Activated gamma-delta T cell treated with anti-CD3 and anti-CD28 coated beads, Interleukin-2, amount 50 U/mL, for 16 hours (primary cell): ENCODE results near the gene GNG13.

ENCODE experiments used
- DNase-seq: peaks from one replicate; pipeline ENCODE4 v3.0.0-alpha.2; 2020; ENCODE audit warnings: low read depth

The GNG13 gene

GRCh38 chr16:813204-813915, 12.8 kb upstream of the GNG13 start:
- DNase-seq = peak; percentile 27

- DNase-seq = no peak
Observed at GRCh38 chr16:808085-808386, 7.5 kb upstream of the GNG13 start.

GRCh38 chr16:807347-808084, 7.0 kb upstream of the GNG13 start:
- peak; percentile 73 for DNase-seq

- no peak for DNase-seq
Observed at GRCh38 chr16:805474-805873, 4.9 kb upstream of the GNG13 start.

GRCh38 chr16:804193-805048, 3.9 kb upstream of the GNG13 start:
- DNase-seq = no peak

- DNase-seq = no peak
Observed at GRCh38 chr16:803754-804080, 3.2 kb upstream of the GNG13 start.

GRCh38 chr16:802914-803753, 2.6 kb upstream of the GNG13 start:
- no peak for DNase-seq

GRCh38 chr16:802461-802860, 1.9 kb upstream of the GNG13 start:
- DNase-seq = no peak

- DNase-seq = no peak
Observed at GRCh38 chr16:801584-802363, 1.2 kb upstream of the GNG13 start.

GRCh38 chr16:800834-801511, 439 bp upstream of the GNG13 start:
- no peak for DNase-seq

- no peak for DNase-seq
Observed at GRCh38 chr16:799111-799947, 1.2 kb downstream of the GNG13 start.

- DNase-seq = no peak
Observed at GRCh38 chr16:798666-799065, 1.9 kb downstream of the GNG13 start.

GRCh38 chr16:797686-798085, 2.8 kb downstream of the GNG13 start:
- no peak for DNase-seq

- DNase-seq = no peak
Observed at GRCh38 chr16:797120-797420, 3.5 kb downstream of the GNG13 start.

- DNase-seq = no peak
Observed at GRCh38 chr16:796296-797119, 4.0 kb downstream of the GNG13 start.

- DNase-seq = no peak
Observed at GRCh38 chr16:795580-796229, 4.8 kb downstream of the GNG13 start.

GRCh38 chr16:794853-795466, 5.6 kb downstream of the GNG13 start:
- DNase-seq = no peak
